Tracheal epithelial cell (primary cell): ENCODE results near the gene USP19. TPM values are rescaled to one million over a fixed set of nuclear protein-coding genes. Genes with fewer than 3 reads are reported as not detected.

Experiments
- total RNA-seq: library from RNA; depleted of rRNA; stranded (reverse); fragments of >200 nt; gene quantifications from 2 replicates; pipeline ENCODE4 v1.2.1, GENCODE V29; 2014

Gene USP19
- 39.5 and 48.4 TPM in 2 replicates for total RNA-seq

GRCh38 chr3:49120438-49121131 is at the start of gene USP19:
TSS of gene USP19 (minus strand) at chr3:49120823. CDS start at chr3:49119145, 1,678 bp downstream.

GRCh38 chr3:49165771-49166751 is 45.4 kb upstream of the USP19 start, which contains the start of gene CCDC71:
TSS of gene CCDC71 (minus strand) at chr3:49166331. CDS start at chr3:49164208, 2,123 bp downstream.

GRCh38 chr3:49132437-49133225 is 12.0 kb upstream of the USP19 start, which contains the start of gene LAMB2:
TSS of gene LAMB2 (minus strand) at chr3:49133050. CDS start at chr3:49132867, 183 bp downstream.

GRCh38 chr3:49104427-49105291 is 16.0 kb downstream of the USP19 start, which contains the start of gene QARS1:
TSS of gene QARS1 (minus strand) at chr3:49104757. CDS start at chr3:49104733, 24 bp downstream.

GRCh38 chr3:49093853-49094767 is 26.5 kb downstream of the USP19 start, which contains the start of gene QRICH1:
TSS of gene QRICH1 (minus strand) at chr3:49094071. CDS start at chr3:49077017, 17,054 bp downstream.

Other genes starting within 250 kb of the USP19 start
- 5.5 and 8.9 TPM in 2 replicates for gene SLC25A20, start 221.9 kb downstream of the USP19 start, total RNA-seq
- 85.5 and 87.5 TPM in 2 replicates for gene ARIH2, start 202.0 kb downstream of the USP19 start, total RNA-seq
- 15.4 and 20.7 TPM in 2 replicates for gene P4HTM, start 130.6 kb downstream of the USP19 start, total RNA-seq
- gene WDR6, start 113.4 kb downstream of the USP19 start, total RNA-seq, result 46.3 and 54.7 TPM in 2 replicates
- 52.9 and 62.2 TPM in 2 replicates for gene DALRD3, start 102.2 kb downstream of the USP19 start, total RNA-seq
- 49.4 and 59.8 TPM in 2 replicates for gene NDUFAF3, start 98.7 kb downstream of the USP19 start, total RNA-seq
- gene IMPDH2, start 91.4 kb downstream of the USP19 start, total RNA-seq, result 361 and 466 TPM in 2 replicates
- 55.6 and 88.7 TPM in 2 replicates for gene QRICH1, start 26.8 kb downstream of the USP19 start, total RNA-seq
- gene QARS1, start 16.1 kb downstream of the USP19 start, total RNA-seq, result 304 and 395 TPM in 2 replicates
- gene LAMB2, start 12.2 kb upstream of the USP19 start, total RNA-seq, result 288 and 328 TPM in 2 replicates
- 15.1 and 20.2 TPM in 2 replicates for gene CCDC71, start 45.5 kb upstream of the USP19 start, total RNA-seq
- 53.7 and 55.9 TPM in 2 replicates for gene KLHDC8B, start 50.8 kb upstream of the USP19 start, total RNA-seq
- 0.96 and 2.1 TPM in 2 replicates for gene C3orf62, start 156.4 kb upstream of the USP19 start, total RNA-seq
- gene USP4, start 219.2 kb upstream of the USP19 start, total RNA-seq, result 13.6 and 15.7 TPM in 2 replicates
- gene GPX1, start 237.5 kb upstream of the USP19 start, total RNA-seq, result 355 and 723 TPM in 2 replicates